DND-41 (cell line): Measurements from ENCODE around the gene OSBPL8.

Source experiments
- ATAC-seq: fragments of 200-7000 bp; cut with Tn5 transposase; 3 replicates; pipeline ENCODE4 v1.9.1; 2021; ENCODE audit warnings: low read depth; ENCODE audit not compliant: insufficient read depth
- DNase-seq: peaks from one replicate; pipeline ENCODE4 v3.0.0-alpha.2; 2020
- H2AFZ ChIP-seq: 2 replicates; pipeline ENCODE4 v1.6.0; 2012; ENCODE audit warnings: low read depth, low read length
- H3K27ac ChIP-seq: 2 replicates; pipeline ENCODE4 v1.5.1; 2012; ENCODE audit warnings: low read length, inconsistent platforms
- H3K27me3 ChIP-seq: fragments of 200-600 bp; sonication (generic); 2 replicates; pipeline ENCODE4 v1.6.0; 2012; ENCODE audit warnings: low read length, mild to moderate bottlenecking, inconsistent platforms; ENCODE audit not compliant: insufficient read depth, poor library complexity
- H3K36me3 ChIP-seq: 2 replicates; pipeline ENCODE4 v1.5.1; 2012; ENCODE audit warnings: low read length, inconsistent platforms; ENCODE audit not compliant: insufficient read depth
- H3K4me1 ChIP-seq: 2 replicates; pipeline ENCODE4 v1.5.1; 2012; ENCODE audit warnings: mild to moderate bottlenecking, low read length; ENCODE audit not compliant: insufficient read depth
- H3K4me2 ChIP-seq: 2 replicates; pipeline ENCODE4 v1.6.0; 2012; ENCODE audit warnings: mild to moderate bottlenecking, moderate library complexity, low read length, inconsistent platforms; ENCODE audit not compliant: insufficient read depth
- H3K4me3 ChIP-seq, 2 experiments: fragments of 200-600 bp in 1 of 2; shearing (Covaris generic) in 1 of 2; 2 replicates each; pipeline ENCODE4 v1.5.1; 2012 to 2016; ENCODE audit warnings: inconsistent platforms in 2 of 2, low read length in 2 of 2, mild to moderate bottlenecking in 2 of 2, low read depth in 1 of 2, moderate library complexity in 1 of 2
- H3K79me2 ChIP-seq: 2 replicates; pipeline ENCODE4 v1.6.0; 2012; ENCODE audit warnings: low read length, inconsistent platforms; ENCODE audit not compliant: insufficient read depth
- H3K9ac ChIP-seq: 2 replicates; pipeline ENCODE4 v1.6.0; 2012; ENCODE audit warnings: low read depth, mild to moderate bottlenecking, inconsistent platforms, low read length, moderate library complexity
- H3K9me3 ChIP-seq: 2 replicates; pipeline ENCODE4 v1.5.1; 2012; ENCODE audit warnings: low read length, moderate library complexity, mild to moderate bottlenecking, inconsistent platforms; ENCODE audit not compliant: insufficient read depth, severe bottlenecking
- H4K20me1 ChIP-seq: 2 replicates; pipeline ENCODE4 v1.6.0; 2012; ENCODE audit warnings: low read length; ENCODE audit not compliant: insufficient read depth
- EZH2 ChIP-seq: IDR thresholded peaks from 3 replicates; pipeline ENCODE4 v1.6.1; 2012; ENCODE audit warnings: borderline replicate concordance, low read depth, mild to moderate bottlenecking, moderate library complexity, low read length, inconsistent platforms; ENCODE audit not compliant: severe bottlenecking
- TF ChIP-seq, protein P1 (sequence below): IDR thresholded peaks from 2 replicates; pipeline ENCODE4 v1.5.1; 2012; ENCODE audit warnings: borderline replicate concordance, low read length, moderate library complexity, mild to moderate bottlenecking; ENCODE audit not compliant: poor library complexity, severe bottlenecking; ENCODE audit errors: extremely low read depth

The OSBPL8 gene

GRCh38 chr12:76426160-76426559 is 133.4 kb downstream of the OSBPL8 start:
- ATAC-seq (no peak), DNase-seq (no peak)
- no peak overlapping the region for H3K4me2 ChIP-seq
- H3K9me3 ChIP-seq = peaks cover 27% of the 10 kb centered on the region
- no peaks in the 10 kb centered on the region for H3K4me1 ChIP-seq
- peaks cover 3% of the 10 kb centered on the region; the same call in 1 of the 2 replicates for H3K36me3 ChIP-seq
- no peak overlapping the region for H3K27ac ChIP-seq
- H4K20me1 ChIP-seq = peaks cover 4% of the 10 kb centered on the region
- TF ChIP-seq, protein P1, sequence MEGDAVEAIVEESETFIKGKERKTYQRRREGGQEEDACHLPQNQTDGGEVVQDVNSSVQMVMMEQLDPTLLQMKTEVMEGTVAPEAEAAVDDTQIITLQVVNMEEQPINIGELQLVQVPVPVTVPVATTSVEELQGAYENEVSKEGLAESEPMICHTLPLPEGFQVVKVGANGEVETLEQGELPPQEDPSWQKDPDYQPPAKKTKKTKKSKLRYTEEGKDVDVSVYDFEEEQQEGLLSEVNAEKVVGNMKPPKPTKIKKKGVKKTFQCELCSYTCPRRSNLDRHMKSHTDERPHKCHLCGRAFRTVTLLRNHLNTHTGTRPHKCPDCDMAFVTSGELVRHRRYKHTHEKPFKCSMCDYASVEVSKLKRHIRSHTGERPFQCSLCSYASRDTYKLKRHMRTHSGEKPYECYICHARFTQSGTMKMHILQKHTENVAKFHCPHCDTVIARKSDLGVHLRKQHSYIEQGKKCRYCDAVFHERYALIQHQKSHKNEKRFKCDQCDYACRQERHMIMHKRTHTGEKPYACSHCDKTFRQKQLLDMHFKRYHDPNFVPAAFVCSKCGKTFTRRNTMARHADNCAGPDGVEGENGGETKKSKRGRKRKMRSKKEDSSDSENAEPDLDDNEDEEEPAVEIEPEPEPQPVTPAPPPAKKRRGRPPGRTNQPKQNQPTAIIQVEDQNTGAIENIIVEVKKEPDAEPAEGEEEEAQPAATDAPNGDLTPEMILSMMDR = no peak
- no peak for TF ChIP-seq EZH2
- no peaks in the 10 kb centered on the region for H3K27me3 ChIP-seq
- H3K79me2 ChIP-seq = peaks cover 60% of the 10 kb centered on the region
- H3K9ac ChIP-seq = no peak overlapping the region
- no peak overlapping the region for H2AFZ ChIP-seq
- no peak overlapping the region for H3K4me3 ChIP-seq

- no peak overlapping the region for H3K9ac ChIP-seq
- H3K27me3 ChIP-seq = no peaks in the 10 kb centered on the region
- peaks cover 48% of the 10 kb centered on the region for H3K79me2 ChIP-seq
- no peak for DNase-seq
- no peak overlapping the region for H3K4me2 ChIP-seq
- peaks cover 3% of the 10 kb centered on the region; the same call in 1 of the 2 replicates for H3K36me3 ChIP-seq
- H4K20me1 ChIP-seq = peaks cover 2% of the 10 kb centered on the region
- ATAC-seq = no peak
- no peak overlapping the region for H3K27ac ChIP-seq
- H2AFZ ChIP-seq = no peak overlapping the region
- H3K4me1 ChIP-seq = no peaks in the 10 kb centered on the region
- H3K4me3 ChIP-seq = no peak overlapping the region
- peaks cover 27% of the 10 kb centered on the region for H3K9me3 ChIP-seq
- TF ChIP-seq, protein P1 = no peak
- TF ChIP-seq EZH2 = no peak
Observed at GRCh38 chr12:76424941-76425340, 134.6 kb downstream of the OSBPL8 start.

DNA sequence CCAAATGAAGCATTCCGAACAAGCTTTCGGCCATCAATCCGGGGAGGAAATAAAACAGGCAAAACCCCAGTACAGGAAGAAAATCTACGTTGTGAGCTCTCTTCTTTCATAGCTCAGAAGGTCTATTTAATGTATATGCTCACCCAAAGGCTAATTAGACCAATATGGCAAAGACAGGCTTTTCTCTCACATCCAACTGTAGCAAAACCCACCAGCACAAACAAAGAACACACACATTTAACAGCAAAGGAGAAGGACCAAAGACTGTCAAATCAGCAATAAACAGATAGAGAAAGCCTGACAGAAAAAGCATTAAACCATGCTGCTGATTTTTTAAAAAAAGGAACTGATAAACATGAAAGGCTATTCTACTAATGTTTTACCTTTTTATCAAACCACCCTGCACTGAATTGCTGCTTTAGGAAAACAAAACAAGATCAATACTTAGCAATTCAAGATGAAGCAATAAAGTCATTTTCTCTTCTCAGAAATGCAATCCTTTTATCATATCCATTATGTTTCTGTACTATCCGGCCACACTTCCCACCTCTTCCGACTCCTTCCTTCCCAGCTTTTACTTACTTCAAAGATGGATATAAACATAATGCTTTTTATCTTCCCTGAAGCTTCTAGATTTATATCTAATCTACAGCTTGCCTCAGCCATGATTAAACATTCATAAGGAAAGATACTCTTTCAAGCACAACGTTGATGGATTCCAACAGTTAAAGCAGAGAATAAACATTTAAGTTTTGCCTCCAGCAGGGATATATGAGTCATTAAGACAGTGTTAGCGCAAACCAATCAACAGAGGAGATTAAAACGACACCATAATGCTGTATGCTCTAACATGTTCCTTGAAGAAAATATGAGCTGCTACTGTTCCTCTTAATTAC is 136.8 kb downstream of the OSBPL8 start:
- peaks cover 3% of the 10 kb centered on the region; the same call in 1 of the 2 replicates for H4K20me1 ChIP-seq
- no peak for TF ChIP-seq EZH2
- TF ChIP-seq, protein P1 = no peak
- H3K27me3 ChIP-seq = no peaks in the 10 kb centered on the region
- no peak overlapping the region for H3K9ac ChIP-seq
- H3K4me1 ChIP-seq = no peaks in the 10 kb centered on the region
- H3K27ac ChIP-seq = no peak overlapping the region
- peaks cover 25% of the 10 kb centered on the region for H3K9me3 ChIP-seq
- DNase-seq = no peak
- peaks cover 3% of the 10 kb centered on the region; the same call in 1 of the 2 replicates for H3K36me3 ChIP-seq
- no peak overlapping the region for H3K4me2 ChIP-seq
- H2AFZ ChIP-seq = no peak overlapping the region
- ATAC-seq = no peak
- H3K79me2 ChIP-seq = peaks cover 37% of the 10 kb centered on the region; the same call in 1 of the 2 replicates
- H3K4me3 ChIP-seq = no peak overlapping the region
